Activated CD4-positive, alpha-beta memory T cell treated with anti-CD3 and anti-CD28 coated beads for 36 hours (primary cell): ENCODE measurements around the gene PMFBP1. TPM values are rescaled to one million over a fixed set of nuclear protein-coding genes. Genes with fewer than 3 reads are reported as not detected.

Experiments used
- CTCF ChIA-PET: fragments of 350-600 bp; sonication (Branson Sonifier 250); formaldehyde crosslinking; loops from one replicate; lab custom pipeline; 2021; ENCODE audit warnings: antibody characterized with exemption, inconsistent platforms; lab: Charles Lee
- POLR2A ChIA-PET: fragments of 350-600 bp; sonication (Branson Sonifier 250); formaldehyde crosslinking; loops from one replicate; lab custom pipeline; 2021; ENCODE audit warnings: antibody characterized with exemption; lab: Charles Lee
- DNase-seq: peaks from one replicate; pipeline ENCODE4 v3.0.0-alpha.2; 2020
- H3K27ac Mint-ChIP-seq: one replicate; pipeline ENCODE4 v1.8.0; 2021; ENCODE audit warnings: mixed read lengths
- H3K27me3 Mint-ChIP-seq: one replicate; pipeline ENCODE4 v1.8.0; 2021; ENCODE audit warnings: mixed read lengths
- H3K36me3 Mint-ChIP-seq: one replicate; pipeline ENCODE4 v1.8.0; 2021; ENCODE audit warnings: mixed read lengths
- H3K4me1 Mint-ChIP-seq: one replicate; pipeline ENCODE4 v1.8.0; 2021; ENCODE audit warnings: low read depth, mixed read lengths
- H3K4me3 Mint-ChIP-seq: one replicate; pipeline ENCODE4 v1.8.0; 2021; ENCODE audit warnings: mild to moderate bottlenecking, mixed read lengths
- H3K9me3 Mint-ChIP-seq: one replicate; pipeline ENCODE4 v1.8.0; 2021; ENCODE audit warnings: mixed read lengths
- intact Hi-C: fragments of 100-400 bp; cut with micrococcal nuclease; formaldehyde crosslinking; loops from one replicate; pipeline ENCODE4 v1.15.1; 2023
- total RNA-seq, 2 experiments: library from RNA; stranded (reverse); gene quantifications; one replicate each; pipeline ENCODE4 v1.2.3, GENCODE V29; 2021

The PMFBP1 gene
- total RNA-seq, 2 experiments from 2014 or later: 0.19 to 0.29 TPM

GRCh38 chr16:72202014-72202413 is 30.1 kb upstream of the PMFBP1 start:
- ChIA-PET POLR2A (no interaction called here), CTCF (no interaction called here)
- DNase-seq: no peak
- peaks cover 10% of the 10 kb centered on the region for H3K4me1 Mint-ChIP-seq
- H3K27me3 Mint-ChIP-seq: peaks cover 18% of the 10 kb centered on the region
- H3K4me3 Mint-ChIP-seq: no peak overlapping the region
- H3K36me3 Mint-ChIP-seq: no peaks in the 10 kb centered on the region
- intact Hi-C loops: loop anchor here (5.0 kb wide), 1 partner anchor 460 kb away; no protein-coding TSS in a partner anchor
- H3K9me3 Mint-ChIP-seq: no peaks in the 10 kb centered on the region
- H3K27ac Mint-ChIP-seq: no peak overlapping the region

GRCh38 chr16:72201387-72201786 is 29.4 kb upstream of the PMFBP1 start:
- H3K27ac Mint-ChIP-seq: no peak overlapping the region
- intact Hi-C loops: loop anchor here (5.0 kb wide), 1 partner anchor 461 kb away; no protein-coding TSS in a partner anchor
- H3K4me1 Mint-ChIP-seq: peaks cover 10% of the 10 kb centered on the region
- no peaks in the 10 kb centered on the region for H3K9me3 Mint-ChIP-seq
- no peaks in the 10 kb centered on the region for H3K36me3 Mint-ChIP-seq
- no peak for DNase-seq
- ChIA-PET CTCF (no interaction called here), POLR2A (no interaction called here)
- no peak overlapping the region for H3K4me3 Mint-ChIP-seq
- H3K27me3 Mint-ChIP-seq: peaks cover 18% of the 10 kb centered on the region

- DNase-seq: no peak
- Mint-ChIP-seq H3K4me3 (no peak overlapping the region), H3K36me3 (no peaks in the 10 kb centered on the region), H3K9me3 (no peaks in the 10 kb centered on the region), H3K27me3 (peaks cover 16% of the 10 kb centered on the region), H3K4me1 (peaks cover 10% of the 10 kb centered on the region), H3K27ac (no peak overlapping the region)
- CTCF ChIA-PET: no interaction called here
- POLR2A ChIA-PET: no interaction called here
- intact Hi-C loops: loop anchor here (5.0 kb wide), 1 partner anchor 462 kb away; no protein-coding TSS in a partner anchor
Observed at GRCh38 chr16:72199761-72200337, 27.9 kb upstream of the PMFBP1 start.

GRCh38 chr16:72198771-72199201 is 26.8 kb upstream of the PMFBP1 start:
- Mint-ChIP-seq H3K27ac (no peak overlapping the region), H3K9me3 (no peaks in the 10 kb centered on the region), H3K4me3 (no peak overlapping the region), H3K27me3 (peaks cover 16% of the 10 kb centered on the region), H3K4me1 (peaks cover 10% of the 10 kb centered on the region), H3K36me3 (no peaks in the 10 kb centered on the region)
- intact Hi-C loops: no loop called here
- CTCF ChIA-PET: no interaction called here
- POLR2A ChIA-PET: no interaction called here
- no peak for DNase-seq

- Mint-ChIP-seq H3K4me3 (no peak overlapping the region), H3K4me1 (peaks cover 4% of the 10 kb centered on the region), H3K27me3 (peaks cover 14% of the 10 kb centered on the region), H3K9me3 (no peaks in the 10 kb centered on the region), H3K27ac (no peak overlapping the region), H3K36me3 (no peaks in the 10 kb centered on the region)
- intact Hi-C loops: no loop called here
- no peak for DNase-seq
- POLR2A ChIA-PET: no interaction called here
- CTCF ChIA-PET: no interaction called here
Observed at GRCh38 chr16:72198021-72198711, 26.2 kb upstream of the PMFBP1 start.

GRCh38 chr16:72197545-72197944 is 25.6 kb upstream of the PMFBP1 start:
- no peak for DNase-seq
- H3K27me3 Mint-ChIP-seq: peaks cover 11% of the 10 kb centered on the region
- no peak overlapping the region for H3K4me3 Mint-ChIP-seq
- no peaks in the 10 kb centered on the region for H3K9me3 Mint-ChIP-seq
- CTCF ChIA-PET: no interaction called here
- POLR2A ChIA-PET: no interaction called here
- no peak overlapping the region for H3K27ac Mint-ChIP-seq
- H3K36me3 Mint-ChIP-seq: no peaks in the 10 kb centered on the region
- intact Hi-C loops: no loop called here
- H3K4me1 Mint-ChIP-seq: peaks cover under 1% of the 10 kb centered on the region

GRCh38 chr16:72195609-72196008 is 23.7 kb upstream of the PMFBP1 start:
- no peaks in the 10 kb centered on the region for H3K9me3 Mint-ChIP-seq
- H3K27me3 Mint-ChIP-seq: peaks cover under 1% of the 10 kb centered on the region
- no peaks in the 10 kb centered on the region for H3K4me1 Mint-ChIP-seq
- no peak overlapping the region for H3K4me3 Mint-ChIP-seq
- ChIA-PET POLR2A (interaction anchor here (0.6 kb wide), 1 partner anchor 36 kb away, joined by 3 read pairs; no protein-coding TSS in a partner anchor), CTCF (interaction anchor here (1.0 kb wide), 1 partner anchor 271 kb away, joined by 3 read pairs; no protein-coding TSS in a partner anchor)
- no peaks in the 10 kb centered on the region for H3K36me3 Mint-ChIP-seq
- intact Hi-C loops: no loop called here
- no peak for DNase-seq
- no peak overlapping the region for H3K27ac Mint-ChIP-seq

GRCh38 chr16:72191551-72191950 is 19.6 kb upstream of the PMFBP1 start:
- ChIA-PET POLR2A (no interaction called here), CTCF (no interaction called here)
- no peaks in the 10 kb centered on the region for H3K36me3 Mint-ChIP-seq
- DNase-seq: no peak
- no peaks in the 10 kb centered on the region for H3K9me3 Mint-ChIP-seq
- H3K27me3 Mint-ChIP-seq: no peaks in the 10 kb centered on the region
- H3K27ac Mint-ChIP-seq: no peak overlapping the region
- no peaks in the 10 kb centered on the region for H3K4me1 Mint-ChIP-seq
- H3K4me3 Mint-ChIP-seq: no peak overlapping the region
- intact Hi-C loops: no loop called here

GRCh38 chr16:72189865-72190371 is 18.0 kb upstream of the PMFBP1 start:
- Mint-ChIP-seq H3K4me3 (no peak overlapping the region), H3K4me1 (no peaks in the 10 kb centered on the region), H3K9me3 (no peaks in the 10 kb centered on the region), H3K27ac (no peak overlapping the region), H3K27me3 (no peaks in the 10 kb centered on the region), H3K36me3 (no peaks in the 10 kb centered on the region)
- POLR2A ChIA-PET: no interaction called here
- no peak for DNase-seq
- CTCF ChIA-PET: no interaction called here
- intact Hi-C loops: no loop called here

- intact Hi-C loops: no loop called here
- Mint-ChIP-seq H3K27ac (no peak overlapping the region), H3K36me3 (no peaks in the 10 kb centered on the region), H3K9me3 (no peaks in the 10 kb centered on the region), H3K4me1 (no peaks in the 10 kb centered on the region), H3K27me3 (no peaks in the 10 kb centered on the region), H3K4me3 (no peak overlapping the region)
- ChIA-PET CTCF (interaction anchor here (1.0 kb wide), 1 partner anchor 63 kb away, joined by 4 read pairs; no protein-coding TSS in a partner anchor), POLR2A (no interaction called here)
- no peak for DNase-seq
Observed at GRCh38 chr16:72188541-72188940, 16.6 kb upstream of the PMFBP1 start.

- intact Hi-C loops: no loop called here
- CTCF ChIA-PET: no interaction called here
- POLR2A ChIA-PET: no interaction called here
- Mint-ChIP-seq H3K27ac (no peak overlapping the region), H3K27me3 (no peaks in the 10 kb centered on the region), H3K9me3 (no peaks in the 10 kb centered on the region), H3K4me1 (no peaks in the 10 kb centered on the region), H3K4me3 (no peak overlapping the region), H3K36me3 (no peaks in the 10 kb centered on the region)
- no peak for DNase-seq
Observed at GRCh38 chr16:72187551-72187950, 15.6 kb upstream of the PMFBP1 start.

GRCh38 chr16:72182976-72183375 is 11.0 kb upstream of the PMFBP1 start:
- peaks cover 2% of the 10 kb centered on the region for H3K27me3 Mint-ChIP-seq
- H3K27ac Mint-ChIP-seq: no peak overlapping the region
- POLR2A ChIA-PET: no interaction called here
- intact Hi-C loops: no loop called here
- CTCF ChIA-PET: no interaction called here
- H3K36me3 Mint-ChIP-seq: no peaks in the 10 kb centered on the region
- H3K9me3 Mint-ChIP-seq: no peaks in the 10 kb centered on the region
- no peak overlapping the region for H3K4me3 Mint-ChIP-seq
- no peak for DNase-seq
- no peaks in the 10 kb centered on the region for H3K4me1 Mint-ChIP-seq
